ENCODE data around the gene AFDN. TPM values are rescaled to one million over a fixed set of nuclear protein-coding genes. Genes with fewer than 3 reads are reported as not detected.

Gene AFDN
- total RNA-seq, 1 experiment from 2014 or later, result 108 TPM

DNA sequence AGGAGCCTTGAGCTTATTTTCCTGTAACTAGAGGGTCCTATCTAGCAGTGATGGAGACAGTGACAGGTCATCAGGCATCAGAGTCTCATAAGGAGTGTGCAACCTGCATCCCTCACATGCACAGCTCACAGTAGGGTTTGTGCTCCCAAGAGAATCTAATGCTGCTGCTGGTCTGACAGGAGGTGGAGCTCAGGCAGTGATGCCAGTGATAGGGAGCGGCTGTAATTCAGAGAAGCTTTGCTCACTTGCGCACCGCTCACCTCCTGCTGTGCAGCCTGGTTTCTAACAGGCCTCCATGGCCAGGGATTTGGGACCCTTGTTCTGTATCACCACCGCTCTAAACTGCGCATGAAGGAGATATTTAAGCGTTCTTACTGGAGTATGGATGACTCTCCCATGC is 176.1 kb downstream of the AFDN start:
- DNase-seq, result no peak
- Histone ChIP-seq H3F3A (ENCODE audit: insufficient read depth, low read depth) (peaks cover 23% of the 10 kb centered on the region), H2AFZ (no peak overlapping the region), H3K4me1 (replicated peaks; ENCODE audit: insufficient read depth) (peaks cover 19% of the 10 kb centered on the region), H3K27me3 (ENCODE audit: insufficient read depth, low read depth) (peaks cover 38% of the 10 kb centered on the region), H3K36me3 (ENCODE audit: low read depth) (no peaks in the 10 kb centered on the region), H3K4me2 (peak overlapping the region; percentile 5; the same call in 1 of the 2 replicates), H3K27ac (no peak overlapping the region), H3K4me3 (no peak overlapping the region), H3K79me2 (ENCODE audit: low read depth) (no peaks in the 10 kb centered on the region), H4K20me1 (ENCODE audit: insufficient read depth) (0 out of 2 replicates have a peak, but pooled peaks cover 3% of the 10 kb centered on the region), H3K9me3 (ENCODE audit: insufficient read depth, low read depth) (no peaks in the 10 kb centered on the region), H3K9me2 (ENCODE audit: insufficient read depth) (no peaks in the 10 kb centered on the region)
- ChIA-PET POLR2A (ENCODE audit: unreplicated experiment) (no interaction called here), CTCF (no interaction called here)
- no TSS peak for BruUV-seq (replicated peaks)
- intact Hi-C loops (cut with micrococcal nuclease; ENCODE audit: unreplicated experiment), result no loop called here
- no peak for TF ChIP-seq EZH2 (IDR thresholded peaks at IDR 0.05; ENCODE audit: low read depth)
- TF ChIP-seq, protein P1, sequence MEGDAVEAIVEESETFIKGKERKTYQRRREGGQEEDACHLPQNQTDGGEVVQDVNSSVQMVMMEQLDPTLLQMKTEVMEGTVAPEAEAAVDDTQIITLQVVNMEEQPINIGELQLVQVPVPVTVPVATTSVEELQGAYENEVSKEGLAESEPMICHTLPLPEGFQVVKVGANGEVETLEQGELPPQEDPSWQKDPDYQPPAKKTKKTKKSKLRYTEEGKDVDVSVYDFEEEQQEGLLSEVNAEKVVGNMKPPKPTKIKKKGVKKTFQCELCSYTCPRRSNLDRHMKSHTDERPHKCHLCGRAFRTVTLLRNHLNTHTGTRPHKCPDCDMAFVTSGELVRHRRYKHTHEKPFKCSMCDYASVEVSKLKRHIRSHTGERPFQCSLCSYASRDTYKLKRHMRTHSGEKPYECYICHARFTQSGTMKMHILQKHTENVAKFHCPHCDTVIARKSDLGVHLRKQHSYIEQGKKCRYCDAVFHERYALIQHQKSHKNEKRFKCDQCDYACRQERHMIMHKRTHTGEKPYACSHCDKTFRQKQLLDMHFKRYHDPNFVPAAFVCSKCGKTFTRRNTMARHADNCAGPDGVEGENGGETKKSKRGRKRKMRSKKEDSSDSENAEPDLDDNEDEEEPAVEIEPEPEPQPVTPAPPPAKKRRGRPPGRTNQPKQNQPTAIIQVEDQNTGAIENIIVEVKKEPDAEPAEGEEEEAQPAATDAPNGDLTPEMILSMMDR (conservative IDR thresholded peaks at IDR 0.05), result no peak

DNA sequence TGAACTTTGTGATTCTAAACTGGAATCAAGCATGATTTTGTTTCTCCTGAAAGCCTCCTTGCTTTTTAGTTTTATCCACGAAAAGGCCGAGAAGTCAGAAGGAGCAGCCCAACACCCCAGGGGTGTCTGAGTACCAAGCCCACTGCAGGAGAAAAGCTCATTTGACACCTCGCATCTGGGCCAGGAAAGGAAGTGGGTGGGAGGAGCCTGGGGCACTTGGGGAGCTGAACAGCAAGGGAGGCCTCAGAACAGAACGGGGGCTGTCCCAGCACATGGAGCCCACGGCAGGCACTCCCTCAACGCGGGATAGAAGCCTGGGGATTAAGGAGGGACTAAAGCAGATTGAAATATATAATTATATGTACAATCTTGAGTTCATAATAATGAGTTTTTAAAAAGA is 177.3 kb downstream of the AFDN start:
- H3K9me3 ChIP-seq (ENCODE audit: insufficient read depth, low read depth), result no peaks in the 10 kb centered on the region
- intact Hi-C loops (cut with micrococcal nuclease; ENCODE audit: unreplicated experiment), result no loop called here
- H3K4me2 ChIP-seq, result no peak overlapping the region
- H3K9me2 ChIP-seq (ENCODE audit: insufficient read depth), result no peaks in the 10 kb centered on the region
- TF ChIP-seq, protein P1 (conservative IDR thresholded peaks at IDR 0.05), result no peak
- no peak for TF ChIP-seq EZH2 (IDR thresholded peaks at IDR 0.05; ENCODE audit: low read depth)
- H3K27me3 ChIP-seq (ENCODE audit: insufficient read depth, low read depth), result peaks cover 36% of the 10 kb centered on the region
- H2AFZ ChIP-seq, result no peak overlapping the region
- H3K4me1 ChIP-seq (replicated peaks; ENCODE audit: insufficient read depth), result peaks cover 27% of the 10 kb centered on the region
- BruUV-seq (replicated peaks), result no TSS peak
- H3K79me2 ChIP-seq (ENCODE audit: low read depth), result no peaks in the 10 kb centered on the region
- DNase-seq, result no peak
- H3K4me3 ChIP-seq, result no peak overlapping the region
- 0 out of 2 replicates have a peak, but pooled peaks cover 3% of the 10 kb centered on the region for H4K20me1 ChIP-seq (ENCODE audit: insufficient read depth)
- no peaks in the 10 kb centered on the region; the same call in 1 of the 2 replicates for H3K36me3 ChIP-seq (ENCODE audit: low read depth)
- peaks cover 27% of the 10 kb centered on the region for H3F3A ChIP-seq (ENCODE audit: insufficient read depth, low read depth)
- H3K27ac ChIP-seq, result no peak overlapping the region
- ChIA-PET POLR2A (ENCODE audit: unreplicated experiment) (no interaction called here), CTCF (no interaction called here)

DNA sequence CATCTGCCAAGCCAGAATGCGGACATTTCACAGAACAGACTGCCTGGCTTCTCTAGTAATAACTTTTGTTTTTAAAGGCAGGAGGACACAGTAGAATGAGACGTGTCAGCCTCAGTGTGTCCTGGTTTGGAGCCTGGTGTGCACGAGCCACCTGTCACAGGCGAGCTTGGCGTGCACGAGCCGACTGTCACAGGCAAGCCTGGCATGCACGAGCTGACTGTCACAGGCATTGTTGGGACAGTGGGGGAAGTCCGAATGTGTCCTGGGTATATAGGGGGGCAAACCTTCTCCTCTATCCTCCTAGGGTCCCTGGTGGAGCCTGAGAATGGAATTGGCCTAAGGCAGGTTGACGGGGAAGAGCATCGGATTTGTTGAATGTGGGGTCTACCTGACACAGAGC is 178.2 kb downstream of the AFDN start:
- Histone ChIP-seq H3K9me3 (ENCODE audit: insufficient read depth, low read depth) (peaks cover 5% of the 10 kb centered on the region; the same call in 1 of the 2 replicates), H3K9me2 (ENCODE audit: insufficient read depth) (no peaks in the 10 kb centered on the region), H3K4me3 (no peak overlapping the region), H3K36me3 (ENCODE audit: low read depth) (no peaks in the 10 kb centered on the region; the same call in 1 of the 2 replicates), H3K4me2 (no peak overlapping the region), H3K4me1 (replicated peaks; ENCODE audit: insufficient read depth) (peaks cover 27% of the 10 kb centered on the region), H3K79me2 (ENCODE audit: low read depth) (no peaks in the 10 kb centered on the region), H3K27me3 (ENCODE audit: insufficient read depth, low read depth) (peaks cover 31% of the 10 kb centered on the region), H3F3A (ENCODE audit: insufficient read depth, low read depth) (peaks cover 27% of the 10 kb centered on the region), H2AFZ (no peak overlapping the region), H4K20me1 (ENCODE audit: insufficient read depth) (0 out of 2 replicates have a peak, but pooled peaks cover 3% of the 10 kb centered on the region), H3K27ac (no peak overlapping the region)
- BruUV-seq (replicated peaks), result no TSS peak
- intact Hi-C loops (cut with micrococcal nuclease; ENCODE audit: unreplicated experiment), result no loop called here
- TF ChIP-seq, protein P1 (conservative IDR thresholded peaks at IDR 0.05), result no peak
- TF ChIP-seq EZH2 (IDR thresholded peaks at IDR 0.05; ENCODE audit: low read depth), result no peak
- CTCF ChIA-PET, result no interaction called here
- POLR2A ChIA-PET (ENCODE audit: unreplicated experiment), result no interaction called here
- DNase-seq, result no peak

All from PC-9 (cell line).